Neural progenitor cell (in vitro differentiated cells): ENCODE measurements around the gene UTS2B. TPM values are rescaled to one million over a fixed set of nuclear protein-coding genes. Genes with fewer than 3 reads are reported as not detected.

Source experiments
- DNase-seq: peaks from one replicate; pipeline ENCODE4 v3.0.0-alpha.2; 2016; ENCODE audit warnings: low spot score
- H2AFZ ChIP-seq: fragments of 200-600 bp; sonication (generic); replicated peaks from 2 replicates; pipeline ENCODE4 v1.6.1; 2016; ENCODE audit warnings: antibody characterized with exemption
- H3F3A ChIP-seq: fragments of 200-600 bp; sonication (generic); 2 replicates; pipeline ENCODE4 v1.6.1; 2016; ENCODE audit warnings: antibody characterized with exemption, low read depth
- H3K27ac ChIP-seq: fragments of 200-600 bp; sonication (generic); 2 replicates; pipeline ENCODE4 v1.5.1; 2016; ENCODE audit warnings: mild to moderate bottlenecking
- H3K27me3 ChIP-seq: fragments of 200-600 bp; sonication (generic); 2 replicates; pipeline ENCODE4 v1.6.1; 2016; ENCODE audit warnings: mild to moderate bottlenecking, moderate library complexity
- H3K36me3 ChIP-seq: fragments of 200-600 bp; sonication (generic); 2 replicates; pipeline ENCODE4 v1.5.1; 2016
- H3K4me1 ChIP-seq: fragments of 200-600 bp; sonication (generic); 2 replicates; pipeline ENCODE4 v1.6.1; 2016; ENCODE audit warnings: mixed run types
- H3K4me2 ChIP-seq: fragments of 200-600 bp; sonication (generic); 2 replicates; pipeline ENCODE4 v1.6.1; 2016
- H3K4me3 ChIP-seq: fragments of 200-600 bp; sonication (generic); 2 replicates; pipeline ENCODE4 v1.5.1; 2016
- H3K79me2 ChIP-seq: fragments of 200-600 bp; sonication (generic); 2 replicates; pipeline ENCODE4 v1.6.1; 2016; ENCODE audit warnings: low read depth
- H3K9ac ChIP-seq: fragments of 200-600 bp; sonication (generic); 2 replicates; pipeline ENCODE4 v1.6.1; 2016
- H3K9me3 ChIP-seq: fragments of 200-600 bp; sonication (generic); 2 replicates; pipeline ENCODE4 v1.5.1; 2016; ENCODE audit warnings: low read depth
- H4K20me1 ChIP-seq: fragments of 200-600 bp; sonication (generic); 2 replicates; pipeline ENCODE4 v1.6.1; 2016; ENCODE audit warnings: low read depth
- H3K27ac Mint-ChIP-seq: 3 replicates; pipeline ENCODE4 v1.8.0; 2021; ENCODE audit warnings: mixed read lengths
- H3K27me3 Mint-ChIP-seq: 2 replicates; pipeline ENCODE4 v1.8.0; 2022; ENCODE audit warnings: low read depth, mild to moderate bottlenecking, inconsistent platforms, moderate library complexity, mixed read lengths; ENCODE audit not compliant: insufficient read depth
- H3K36me3 Mint-ChIP-seq: 3 replicates; pipeline ENCODE4 v1.8.0; 2021; ENCODE audit warnings: mixed read lengths
- H3K4me1 Mint-ChIP-seq: 3 replicates; pipeline ENCODE4 v1.8.0; 2021; ENCODE audit warnings: mixed read lengths
- H3K4me3 Mint-ChIP-seq: 3 replicates; pipeline ENCODE4 v1.8.0; 2021; ENCODE audit warnings: mild to moderate bottlenecking, moderate library complexity, mixed read lengths
- H3K9me3 Mint-ChIP-seq: 3 replicates; pipeline ENCODE4 v1.8.0; 2020; ENCODE audit warnings: mixed read lengths
- EZH2 ChIP-seq: fragments of 200-600 bp; sonication (generic); IDR thresholded peaks from 2 replicates; pipeline ENCODE4 v1.6.1; 2017; ENCODE audit warnings: antibody characterized with exemption, mild to moderate bottlenecking, moderate library complexity
- EZH2phosphoT487 ChIP-seq: fragments of 200-600 bp; sonication (generic); IDR thresholded peaks from 2 replicates; pipeline ENCODE4 v1.6.1; 2017; ENCODE audit warnings: antibody characterized with exemption
- total RNA-seq: library from RNA; depleted of rRNA; stranded (reverse); fragments of >200 nt; gene quantifications from 2 replicates; pipeline ENCODE4 v1.2.3, GENCODE V29; 2015; ENCODE audit warnings: low replicate concordance
- TF ChIP-seq, protein P1 (sequence below): fragments of 200-600 bp; sonication (generic); IDR thresholded peaks from 2 replicates; pipeline ENCODE4 v1.5.1; 2017; ENCODE audit warnings: antibody characterized with exemption, mild to moderate bottlenecking

The UTS2B gene
- total RNA-seq, 1 donor from 2014 or later = not detected

DNA sequence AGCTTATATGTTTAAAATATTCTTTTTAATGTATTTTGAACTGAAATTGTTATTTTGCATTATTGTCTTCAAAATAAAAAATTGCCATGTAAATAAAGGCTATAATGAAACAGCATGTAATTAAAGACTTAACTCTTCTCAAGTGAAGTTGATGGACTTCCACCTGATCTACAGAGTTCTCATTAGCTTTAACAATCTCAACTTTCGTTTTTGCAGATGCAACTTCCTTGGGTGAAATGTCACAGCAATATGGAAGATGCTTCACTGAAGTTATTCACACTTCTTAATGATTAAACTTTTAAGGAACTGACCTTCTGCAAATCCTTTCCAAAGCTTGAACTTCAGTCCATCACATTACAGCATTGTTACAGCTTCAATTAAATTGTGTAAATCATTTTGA, 67.7 kb downstream of the UTS2B start:
- Mint-ChIP-seq H3K9me3 (peaks cover 2% of the 10 kb centered on the region), H3K4me3 (no peak overlapping the region), H3K4me1 (peaks cover 28% of the 10 kb centered on the region), H3K27ac (no peak overlapping the region), H3K27me3 (peaks cover 5% of the 10 kb centered on the region), H3K36me3 (no peaks in the 10 kb centered on the region)
- H3K36me3 ChIP-seq = no peaks in the 10 kb centered on the region
- H3K4me1 ChIP-seq = peaks cover 43% of the 10 kb centered on the region
- no peak overlapping the region for H3K4me2 ChIP-seq
- no peak for DNase-seq
- H4K20me1 ChIP-seq = no peaks in the 10 kb centered on the region
- TF ChIP-seq, protein P1, sequence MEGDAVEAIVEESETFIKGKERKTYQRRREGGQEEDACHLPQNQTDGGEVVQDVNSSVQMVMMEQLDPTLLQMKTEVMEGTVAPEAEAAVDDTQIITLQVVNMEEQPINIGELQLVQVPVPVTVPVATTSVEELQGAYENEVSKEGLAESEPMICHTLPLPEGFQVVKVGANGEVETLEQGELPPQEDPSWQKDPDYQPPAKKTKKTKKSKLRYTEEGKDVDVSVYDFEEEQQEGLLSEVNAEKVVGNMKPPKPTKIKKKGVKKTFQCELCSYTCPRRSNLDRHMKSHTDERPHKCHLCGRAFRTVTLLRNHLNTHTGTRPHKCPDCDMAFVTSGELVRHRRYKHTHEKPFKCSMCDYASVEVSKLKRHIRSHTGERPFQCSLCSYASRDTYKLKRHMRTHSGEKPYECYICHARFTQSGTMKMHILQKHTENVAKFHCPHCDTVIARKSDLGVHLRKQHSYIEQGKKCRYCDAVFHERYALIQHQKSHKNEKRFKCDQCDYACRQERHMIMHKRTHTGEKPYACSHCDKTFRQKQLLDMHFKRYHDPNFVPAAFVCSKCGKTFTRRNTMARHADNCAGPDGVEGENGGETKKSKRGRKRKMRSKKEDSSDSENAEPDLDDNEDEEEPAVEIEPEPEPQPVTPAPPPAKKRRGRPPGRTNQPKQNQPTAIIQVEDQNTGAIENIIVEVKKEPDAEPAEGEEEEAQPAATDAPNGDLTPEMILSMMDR = no peak
- TF ChIP-seq EZH2 (no peak), EZH2phosphoT487 (no peak)
- H3K4me3 ChIP-seq = no peak overlapping the region
- peaks cover 18% of the 10 kb centered on the region for H3F3A ChIP-seq
- no peaks in the 10 kb centered on the region for H3K9me3 ChIP-seq
- no peak overlapping the region for H3K27ac ChIP-seq
- no peaks in the 10 kb centered on the region for H3K79me2 ChIP-seq
- no peak overlapping the region for H2AFZ ChIP-seq
- no peak overlapping the region for H3K9ac ChIP-seq
- no peaks in the 10 kb centered on the region for H3K27me3 ChIP-seq

- no peaks in the 10 kb centered on the region for H3K79me2 ChIP-seq
- H3K9ac ChIP-seq = no peak overlapping the region
- no peaks in the 10 kb centered on the region for H4K20me1 ChIP-seq
- Mint-ChIP-seq H3K27ac (no peak overlapping the region), H3K36me3 (no peaks in the 10 kb centered on the region), H3K27me3 (peaks cover 5% of the 10 kb centered on the region), H3K4me1 (peaks cover 25% of the 10 kb centered on the region), H3K4me3 (no peak overlapping the region), H3K9me3 (peaks cover 2% of the 10 kb centered on the region)
- no peak overlapping the region for H3K4me3 ChIP-seq
- no peaks in the 10 kb centered on the region for H3K9me3 ChIP-seq
- peak overlapping the region; percentile 84 for H3K27ac ChIP-seq
- peak; percentile 23 for DNase-seq
- no peaks in the 10 kb centered on the region for H3K27me3 ChIP-seq
- H3F3A ChIP-seq = peaks cover 18% of the 10 kb centered on the region
- peaks cover 49% of the 10 kb centered on the region for H3K4me1 ChIP-seq
- H2AFZ ChIP-seq = no peak overlapping the region
- H3K4me2 ChIP-seq = peak overlapping the region; percentile 55
- TF ChIP-seq, protein P1 = no peak
- TF ChIP-seq EZH2phosphoT487 = no peak
- H3K36me3 ChIP-seq = no peaks in the 10 kb centered on the region
These were observed 69.1 kb downstream of the UTS2B start for GRCh38 chr3:191261304-191261638.

DNA sequence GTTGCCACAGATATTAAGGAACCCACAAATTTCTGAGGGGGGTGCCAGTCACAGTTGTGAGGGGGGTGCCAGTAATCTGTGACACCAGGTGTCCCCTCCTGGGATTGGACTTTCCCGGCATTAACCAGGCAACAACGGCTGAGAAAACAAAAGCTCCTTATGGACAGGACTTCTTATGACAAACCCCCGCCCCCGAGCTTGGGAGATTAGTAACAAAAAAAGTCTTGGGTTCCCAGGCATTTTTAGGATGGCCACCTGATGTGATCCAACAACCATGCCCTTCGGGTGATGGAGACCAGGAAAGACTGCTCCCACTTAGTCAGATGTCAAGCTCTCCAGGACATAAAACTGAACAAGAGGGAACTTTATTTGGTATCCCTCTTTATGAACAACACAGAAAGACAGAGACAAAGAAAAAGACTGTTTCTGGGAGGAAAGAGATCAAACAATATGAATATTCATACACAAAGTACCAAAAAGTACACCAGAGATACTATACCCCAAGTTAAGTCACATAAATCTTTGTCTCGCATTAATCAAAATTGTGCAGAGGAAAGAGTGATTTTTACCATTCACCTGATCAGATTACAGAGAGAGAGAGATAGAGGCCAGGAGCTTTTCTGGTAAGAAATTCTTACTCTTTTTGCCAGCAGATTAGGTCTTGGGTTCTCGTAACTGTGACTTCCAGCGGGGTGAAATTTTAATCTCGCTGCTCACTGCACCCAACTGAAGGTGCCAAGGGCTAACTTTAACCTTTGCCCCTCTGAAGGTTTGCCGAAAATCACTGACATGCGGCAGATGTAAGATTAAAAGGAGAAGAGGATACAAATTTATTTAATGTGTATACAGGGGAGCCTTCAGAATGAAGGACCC, 69.7 kb downstream of the UTS2B start:
- Histone ChIP-seq H4K20me1 (no peaks in the 10 kb centered on the region), H2AFZ (peak overlapping the region; percentile 22), H3K4me1 (peaks cover 50% of the 10 kb centered on the region), H3K79me2 (no peaks in the 10 kb centered on the region), H3F3A (peaks cover 18% of the 10 kb centered on the region), H3K4me2 (peak overlapping the region; percentile 55), H3K4me3 (no peak overlapping the region), H3K9me3 (no peaks in the 10 kb centered on the region), H3K27me3 (no peaks in the 10 kb centered on the region), H3K9ac (no peak overlapping the region), H3K36me3 (no peaks in the 10 kb centered on the region), H3K27ac (peak overlapping the region; percentile 84)
- peak overlapping the region; percentile 52 for H3K27ac Mint-ChIP-seq
- H3K27me3 Mint-ChIP-seq = peaks cover 5% of the 10 kb centered on the region
- H3K4me1 Mint-ChIP-seq = peaks cover 25% of the 10 kb centered on the region
- H3K9me3 Mint-ChIP-seq = peaks cover 2% of the 10 kb centered on the region
- H3K4me3 Mint-ChIP-seq = no peak overlapping the region
- no peaks in the 10 kb centered on the region for H3K36me3 Mint-ChIP-seq
- DNase-seq = peak; percentile 69
- TF ChIP-seq, protein P1 = no peak
- no peak for TF ChIP-seq EZH2
- no peak for TF ChIP-seq EZH2phosphoT487
